ENCODE data around the gene EFHC1.

DNA sequence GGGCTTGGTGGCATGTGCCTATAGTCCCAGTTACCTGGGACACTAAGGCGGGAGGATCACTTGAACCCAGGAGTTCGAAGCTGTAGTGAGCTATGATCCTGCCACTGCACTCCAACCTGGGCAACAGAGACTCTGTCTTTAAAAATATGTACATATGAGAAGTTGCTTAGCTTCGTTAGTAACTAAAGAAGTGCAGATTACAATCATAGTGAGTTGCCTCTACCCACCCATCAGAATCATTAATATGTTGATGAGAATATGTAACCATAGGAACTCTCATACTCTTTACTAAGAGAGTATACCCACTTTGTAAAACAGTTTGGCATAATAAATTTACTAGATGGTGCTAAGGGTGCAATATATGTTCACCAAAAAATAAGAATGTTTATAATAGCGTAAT lies 54.0 kb downstream of the EFHC1 start:
- TF ChIP-seq, protein P1, sequence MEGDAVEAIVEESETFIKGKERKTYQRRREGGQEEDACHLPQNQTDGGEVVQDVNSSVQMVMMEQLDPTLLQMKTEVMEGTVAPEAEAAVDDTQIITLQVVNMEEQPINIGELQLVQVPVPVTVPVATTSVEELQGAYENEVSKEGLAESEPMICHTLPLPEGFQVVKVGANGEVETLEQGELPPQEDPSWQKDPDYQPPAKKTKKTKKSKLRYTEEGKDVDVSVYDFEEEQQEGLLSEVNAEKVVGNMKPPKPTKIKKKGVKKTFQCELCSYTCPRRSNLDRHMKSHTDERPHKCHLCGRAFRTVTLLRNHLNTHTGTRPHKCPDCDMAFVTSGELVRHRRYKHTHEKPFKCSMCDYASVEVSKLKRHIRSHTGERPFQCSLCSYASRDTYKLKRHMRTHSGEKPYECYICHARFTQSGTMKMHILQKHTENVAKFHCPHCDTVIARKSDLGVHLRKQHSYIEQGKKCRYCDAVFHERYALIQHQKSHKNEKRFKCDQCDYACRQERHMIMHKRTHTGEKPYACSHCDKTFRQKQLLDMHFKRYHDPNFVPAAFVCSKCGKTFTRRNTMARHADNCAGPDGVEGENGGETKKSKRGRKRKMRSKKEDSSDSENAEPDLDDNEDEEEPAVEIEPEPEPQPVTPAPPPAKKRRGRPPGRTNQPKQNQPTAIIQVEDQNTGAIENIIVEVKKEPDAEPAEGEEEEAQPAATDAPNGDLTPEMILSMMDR (IDR thresholded peaks at IDR 0.05 in 8 of 11, conservative IDR thresholded peaks at IDR 0.05 in 3 of 11): no peak
- TF ChIP-seq POLR2A (IDR thresholded peaks at IDR 0.05): no peak
